ENCODE results near the gene CEP192. TPM values are rescaled to one million over a fixed set of nuclear protein-coding genes. Genes with fewer than 3 reads are reported as not detected.

Gene CEP192
- total RNA-seq, 1 donor from 2014 or later: 14.4 TPM

GRCh38 chr18:13005289-13005688, 14.1 kb downstream of the CEP192 start:
- DNase-seq (ENCODE audit: low read depth): no peak
- no peak for TF ChIP-seq CTCF (IDR thresholded peaks at IDR 0.05; ENCODE audit: insufficient read depth, low read length, poor library complexity, severe bottlenecking)
- no peak overlapping the region for H3K4me3 ChIP-seq (ENCODE audit: low read depth, low read length)
- no peaks in the 10 kb centered on the region for H3K27me3 ChIP-seq (ENCODE audit: control insufficient read depth, insufficient read depth, low read length)
- peaks cover 2% of the 10 kb centered on the region for H3K36me3 ChIP-seq (ENCODE audit: control insufficient read depth, insufficient read depth, low read length)

DNA sequence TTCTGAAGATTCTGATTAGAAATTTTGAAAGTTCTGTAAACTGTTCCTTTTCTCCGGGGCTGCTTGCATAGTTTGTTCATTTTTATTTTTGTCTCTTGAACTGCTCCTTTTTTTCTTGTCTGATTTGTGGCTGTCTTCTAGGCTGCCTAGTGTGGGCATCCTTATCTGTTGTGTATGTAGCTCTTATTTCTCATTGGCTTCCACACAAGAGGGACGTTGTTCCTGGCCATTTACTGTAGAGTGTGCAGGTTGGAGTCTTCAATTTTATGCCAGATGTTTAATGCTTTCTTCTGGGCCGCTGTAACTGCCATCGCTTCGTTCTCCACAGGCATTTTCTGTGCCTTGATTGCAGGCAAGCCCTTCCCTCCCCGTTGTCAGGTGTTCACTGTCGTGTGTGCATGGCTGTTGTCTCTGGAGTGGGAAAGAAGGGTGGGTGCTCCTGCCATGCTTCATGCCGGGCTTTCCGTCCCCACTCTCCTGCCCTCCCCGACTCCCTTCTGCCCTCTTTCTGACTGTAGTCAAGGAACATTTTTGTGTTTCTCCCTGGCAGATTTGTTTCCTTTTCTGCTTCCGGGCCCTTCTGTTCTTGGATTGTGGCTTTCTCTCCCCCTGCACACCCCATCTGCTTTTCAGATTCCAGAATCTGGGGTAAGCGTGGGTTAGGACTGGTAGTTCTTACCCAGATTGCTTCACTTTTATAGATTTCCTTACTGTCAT, 15.5 kb downstream of the CEP192 start:
- no peak for TF ChIP-seq CTCF (IDR thresholded peaks at IDR 0.05; ENCODE audit: insufficient read depth, low read length, poor library complexity, severe bottlenecking)
- no peaks in the 10 kb centered on the region for H3K36me3 ChIP-seq (ENCODE audit: control insufficient read depth, insufficient read depth, low read length)
- no peaks in the 10 kb centered on the region for H3K27me3 ChIP-seq (ENCODE audit: control insufficient read depth, insufficient read depth, low read length)
- no peak for DNase-seq (ENCODE audit: low read depth)
- H3K4me3 ChIP-seq (ENCODE audit: low read depth, low read length): no peak overlapping the region

- no peaks in the 10 kb centered on the region for H3K27me3 ChIP-seq (ENCODE audit: control insufficient read depth, insufficient read depth, low read length)
- no peak for TF ChIP-seq CTCF (IDR thresholded peaks at IDR 0.05; ENCODE audit: insufficient read depth, low read length, poor library complexity, severe bottlenecking)
- no peaks in the 10 kb centered on the region for H3K36me3 ChIP-seq (ENCODE audit: control insufficient read depth, insufficient read depth, low read length)
- H3K4me3 ChIP-seq (ENCODE audit: low read depth, low read length): no peak overlapping the region
- no peak for DNase-seq (ENCODE audit: low read depth)
These were observed 16.0 kb downstream of the CEP192 start for GRCh38 chr18:13007248-13007560.

DNA sequence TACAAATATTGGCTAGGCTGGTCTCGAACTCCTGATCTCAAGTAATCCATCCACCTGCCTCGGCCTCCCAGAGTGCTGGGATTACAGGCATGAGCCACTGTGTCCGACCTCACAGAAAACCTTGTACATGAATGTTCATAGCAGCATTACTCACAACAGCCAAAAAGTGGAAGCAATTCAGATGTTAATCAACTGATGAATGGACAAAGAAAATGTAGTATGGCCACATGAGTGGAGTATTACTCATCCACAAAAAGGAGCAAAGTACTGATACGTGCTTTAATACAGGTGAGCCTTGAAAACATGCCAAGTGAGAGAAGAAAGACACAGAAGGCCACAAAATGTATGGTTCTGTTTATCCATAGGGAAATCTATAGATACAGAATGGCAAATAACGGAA, 20.6 kb downstream of the CEP192 start:
- no peak for DNase-seq (ENCODE audit: low read depth)
- peaks cover 4% of the 10 kb centered on the region for H3K36me3 ChIP-seq (ENCODE audit: control insufficient read depth, insufficient read depth, low read length)
- no peak for TF ChIP-seq CTCF (IDR thresholded peaks at IDR 0.05; ENCODE audit: insufficient read depth, low read length, poor library complexity, severe bottlenecking)
- no peaks in the 10 kb centered on the region for H3K27me3 ChIP-seq (ENCODE audit: control insufficient read depth, insufficient read depth, low read length)
- no peak overlapping the region for H3K4me3 ChIP-seq (ENCODE audit: low read depth, low read length)

GRCh38 chr18:13014232-13014631, 23.1 kb downstream of the CEP192 start:
- TF ChIP-seq CTCF (IDR thresholded peaks at IDR 0.05; ENCODE audit: insufficient read depth, low read length, poor library complexity, severe bottlenecking): no peak
- H3K36me3 ChIP-seq (ENCODE audit: control insufficient read depth, insufficient read depth, low read length): peaks cover 4% of the 10 kb centered on the region
- DNase-seq (ENCODE audit: low read depth): no peak
- H3K27me3 ChIP-seq (ENCODE audit: control insufficient read depth, insufficient read depth, low read length): no peaks in the 10 kb centered on the region
- H3K4me3 ChIP-seq (ENCODE audit: low read depth, low read length): no peak overlapping the region

GRCh38 chr18:13014818-13015217, 23.7 kb downstream of the CEP192 start:
- no peak for DNase-seq (ENCODE audit: low read depth)
- TF ChIP-seq CTCF (IDR thresholded peaks at IDR 0.05; ENCODE audit: insufficient read depth, low read length, poor library complexity, severe bottlenecking): no peak
- peaks cover 4% of the 10 kb centered on the region for H3K36me3 ChIP-seq (ENCODE audit: control insufficient read depth, insufficient read depth, low read length)

More at GRCh38 chr18:13014818-13015217, 23.7 kb downstream of the CEP192 start:
- H3K27me3 ChIP-seq (ENCODE audit: control insufficient read depth, insufficient read depth, low read length): no peaks in the 10 kb centered on the region
- H3K4me3 ChIP-seq (ENCODE audit: low read depth, low read length): no peak overlapping the region
